ENCODE results near the gene ZCCHC3. TPM values are rescaled to one million over a fixed set of nuclear protein-coding genes. Genes with fewer than 3 reads are reported as not detected.

The ZCCHC3 gene
- total and polyA plus RNA-seq, 7 donors = 6.0 to 22.1 (median 11.7) TPM

DNA sequence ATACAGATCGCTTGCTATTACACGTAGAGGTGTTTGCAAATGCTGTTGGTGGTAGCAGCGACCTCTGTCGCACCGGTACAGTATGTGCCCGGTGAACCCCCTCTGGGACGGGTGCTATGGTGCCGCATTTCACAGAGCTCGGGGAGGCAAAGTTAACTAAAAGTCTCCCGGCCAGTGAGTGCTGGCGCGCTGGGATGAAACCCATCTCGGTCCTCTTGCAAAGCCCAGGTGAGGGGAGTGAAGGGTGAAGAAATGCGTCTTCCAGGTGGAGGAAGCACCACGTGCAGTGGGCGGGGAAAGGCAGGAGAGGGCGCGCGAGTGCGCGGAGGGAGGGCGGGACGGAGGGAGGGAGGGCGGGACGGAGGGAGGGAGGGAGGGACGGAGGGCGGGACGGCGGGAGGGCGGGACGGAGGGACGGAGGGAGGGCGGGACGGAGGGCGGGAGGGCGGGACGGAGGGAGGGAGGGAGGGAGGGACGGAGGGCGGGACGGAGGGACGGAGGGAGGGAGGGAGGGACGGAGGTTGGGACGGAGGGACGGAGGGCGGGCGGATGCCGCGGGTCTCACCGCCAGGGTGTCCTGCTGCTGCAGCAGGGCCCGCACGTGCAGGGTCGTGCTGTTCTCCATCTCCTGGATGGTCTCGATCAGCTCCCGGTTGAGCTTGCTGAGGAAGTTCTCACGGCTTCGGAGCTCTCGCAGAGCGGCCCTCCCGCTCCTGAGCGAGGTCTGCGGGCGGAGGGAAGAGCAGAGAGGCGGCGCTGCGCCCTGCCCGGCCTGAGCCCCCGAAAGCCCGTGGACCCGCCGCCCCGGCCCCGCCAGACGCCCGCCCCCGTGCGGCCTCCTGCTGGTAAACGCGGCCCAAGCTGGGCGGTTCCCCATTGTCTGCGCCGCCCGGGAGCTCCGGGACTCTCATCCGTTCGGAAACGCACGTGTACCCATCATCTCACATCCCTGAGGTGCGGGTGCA is 18.5 kb upstream of the ZCCHC3 start:
- WGBS, 2 donors = 86 to 89% methylated on average over 81 to 85 of the region's 88 CpGs
- intact Hi-C loops (cut with DNase I) = no loop called here
- peaks cover 0 to 45% (median 4%) of the 10 kb centered on the region in 4 donors for H3K36me3 ChIP-seq

DNA sequence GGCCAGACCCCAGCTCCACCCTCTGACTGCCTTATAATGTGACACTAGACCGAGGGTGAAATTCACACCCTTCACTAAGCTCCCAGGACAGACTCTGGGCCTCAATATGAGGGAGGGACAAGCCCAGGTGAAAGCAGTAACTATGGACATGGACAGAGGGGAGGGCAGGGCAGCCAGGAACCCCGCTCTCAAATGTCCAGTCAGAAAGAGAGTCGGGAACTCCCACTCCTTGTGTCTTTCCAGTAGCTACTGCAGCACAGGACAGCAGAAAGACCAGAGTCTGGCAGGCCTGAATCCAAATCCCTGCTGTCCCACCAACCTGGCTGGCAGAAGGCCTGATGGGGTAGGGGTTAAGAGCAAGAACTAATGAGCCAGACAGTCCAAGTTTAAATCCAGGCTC is 13.2 kb upstream of the ZCCHC3 start:
- intact Hi-C loops (cut with DNase I) = no loop called here
- H3K9me3 ChIP-seq = no peaks in the 10 kb centered on the region
- no peaks in the 10 kb centered on the region for H3K4me1 ChIP-seq
- TF ChIP-seq, protein P1, sequence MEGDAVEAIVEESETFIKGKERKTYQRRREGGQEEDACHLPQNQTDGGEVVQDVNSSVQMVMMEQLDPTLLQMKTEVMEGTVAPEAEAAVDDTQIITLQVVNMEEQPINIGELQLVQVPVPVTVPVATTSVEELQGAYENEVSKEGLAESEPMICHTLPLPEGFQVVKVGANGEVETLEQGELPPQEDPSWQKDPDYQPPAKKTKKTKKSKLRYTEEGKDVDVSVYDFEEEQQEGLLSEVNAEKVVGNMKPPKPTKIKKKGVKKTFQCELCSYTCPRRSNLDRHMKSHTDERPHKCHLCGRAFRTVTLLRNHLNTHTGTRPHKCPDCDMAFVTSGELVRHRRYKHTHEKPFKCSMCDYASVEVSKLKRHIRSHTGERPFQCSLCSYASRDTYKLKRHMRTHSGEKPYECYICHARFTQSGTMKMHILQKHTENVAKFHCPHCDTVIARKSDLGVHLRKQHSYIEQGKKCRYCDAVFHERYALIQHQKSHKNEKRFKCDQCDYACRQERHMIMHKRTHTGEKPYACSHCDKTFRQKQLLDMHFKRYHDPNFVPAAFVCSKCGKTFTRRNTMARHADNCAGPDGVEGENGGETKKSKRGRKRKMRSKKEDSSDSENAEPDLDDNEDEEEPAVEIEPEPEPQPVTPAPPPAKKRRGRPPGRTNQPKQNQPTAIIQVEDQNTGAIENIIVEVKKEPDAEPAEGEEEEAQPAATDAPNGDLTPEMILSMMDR (IDR thresholded peaks at IDR 0.05) = no peak
- TF ChIP-seq EP300 (IDR thresholded peaks at IDR 0.05) (no peak), POLR2AphosphoS5 (IDR thresholded peaks at IDR 0.05) (no peak), POLR2A (IDR thresholded peaks at IDR 0.05) (no peak)
- no peaks in the 10 kb centered on the region for H3K27me3 ChIP-seq
- H3K4me3 ChIP-seq = no peak overlapping the region
- 57 to 63% methylated on average over 3 of the region's 3 CpGs for WGBS, 2 donors
- DNase-seq = no peak
- peaks cover 0 to 10% (median 2%) of the 10 kb centered on the region in 4 donors for H3K36me3 ChIP-seq
- no peak overlapping the region for H3K27ac ChIP-seq

More for the DNA sequence above, 18.5 kb upstream of the ZCCHC3 start:
- no peak for DNase-seq
- TF ChIP-seq POLR2AphosphoS5 (IDR thresholded peaks at IDR 0.05) (no peak), EP300 (IDR thresholded peaks at IDR 0.05) (no peak), POLR2A (IDR thresholded peaks at IDR 0.05) (no peak)
- TF ChIP-seq, protein P1 (IDR thresholded peaks at IDR 0.05) = no peak
- no peaks in the 10 kb centered on the region for H3K9me3 ChIP-seq
- H3K27ac ChIP-seq = no peak overlapping the region
- H3K27me3 ChIP-seq = no peaks in the 10 kb centered on the region
- H3K4me1 ChIP-seq = no peaks in the 10 kb centered on the region
- H3K4me3 ChIP-seq = peak overlapping the region in 1 of 4 donors; percentile 6

DNA sequence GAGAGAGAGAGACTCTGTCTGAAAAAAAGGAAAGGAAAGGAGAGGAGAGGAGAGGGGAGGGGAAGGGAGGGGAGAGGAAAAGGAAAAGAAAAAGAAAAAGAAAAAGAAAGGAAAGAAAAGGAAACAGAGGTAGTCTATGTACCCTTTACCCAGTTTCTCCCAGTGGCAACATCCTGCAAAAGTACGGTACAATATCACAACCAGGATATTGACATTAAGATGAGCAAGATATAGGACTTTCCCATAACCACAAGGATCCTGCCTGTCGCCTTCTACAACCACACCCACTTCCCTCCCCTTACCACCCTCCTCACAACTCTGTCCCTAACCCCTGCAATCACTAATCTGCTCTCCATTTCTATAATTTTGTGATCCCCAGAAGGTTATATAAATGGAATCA is 10.9 kb upstream of the ZCCHC3 start:
- Histone ChIP-seq H3K4me3 (no peak overlapping the region), H3K9me3 (no peaks in the 10 kb centered on the region), H3K36me3 (peaks cover 0 to 3% (median 1%) of the 10 kb centered on the region in 4 donors), H3K4me1 (peaks cover 0 to 18% (median 10%) of the 10 kb centered on the region in 4 donors), H3K27ac (no peak overlapping the region), H3K27me3 (no peaks in the 10 kb centered on the region)
- WGBS, 2 donors = 64 to 67% methylated on average over 2 of the region's 2 CpGs
- TF ChIP-seq POLR2AphosphoS5 (IDR thresholded peaks at IDR 0.05) = no peak
- TF ChIP-seq, protein P1 (IDR thresholded peaks at IDR 0.05) = no peak
- TF ChIP-seq POLR2A (IDR thresholded peaks at IDR 0.05) = no peak
- TF ChIP-seq EP300 (IDR thresholded peaks at IDR 0.05) = no peak
- DNase-seq = no peak
- intact Hi-C loops (cut with DNase I) = no loop called here

DNA sequence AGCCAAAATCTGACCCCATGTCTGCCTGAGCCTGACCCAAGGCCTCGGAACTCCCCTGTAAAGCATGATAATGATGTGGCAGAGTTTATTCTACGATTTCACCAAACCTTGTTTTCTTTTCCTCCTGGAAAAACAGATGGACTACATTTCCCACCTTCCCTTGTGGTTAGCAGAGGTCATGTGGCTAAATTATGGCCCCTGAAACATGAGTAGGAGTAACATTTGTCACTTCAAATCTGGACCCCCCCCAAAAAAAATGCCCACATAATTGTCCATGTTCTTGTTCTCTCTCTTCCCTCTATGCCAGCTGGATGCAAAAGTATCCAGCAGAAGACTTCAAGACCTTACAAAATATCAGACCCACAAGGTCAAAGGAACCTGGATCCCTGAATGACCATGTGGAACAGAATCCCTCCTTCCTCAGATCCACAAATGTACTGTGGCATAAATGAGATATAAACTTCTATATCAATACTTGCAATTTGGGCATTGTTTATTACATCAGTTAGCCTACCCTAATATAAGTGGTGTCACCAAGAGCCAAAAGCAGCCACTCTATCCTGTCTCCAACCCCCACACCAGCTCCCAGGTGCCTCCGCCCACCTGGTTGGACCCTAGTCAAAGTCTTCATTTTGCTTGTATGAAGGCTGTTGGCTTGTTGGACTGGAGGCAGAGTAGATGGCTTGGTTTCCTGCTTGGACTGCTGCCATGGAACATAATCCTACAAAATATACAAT is 8.2 kb upstream of the ZCCHC3 start:
- Histone ChIP-seq H3K4me1 (peaks cover 0 to 18% (median 10%) of the 10 kb centered on the region in 4 donors), H3K9me3 (no peaks in the 10 kb centered on the region), H3K36me3 (no peaks in the 10 kb centered on the region), H3K4me3 (peak overlapping the region in 2 of 4 donors; percentile 62 to 72), H3K27me3 (no peaks in the 10 kb centered on the region), H3K27ac (peak overlapping the region in 1 of 4 donors; percentile 84)
- WGBS, 2 donors = 77 to 82% methylated on average over 3 of the region's 3 CpGs
- intact Hi-C loops (cut with DNase I) = no loop called here
- TF ChIP-seq, protein P1 (IDR thresholded peaks at IDR 0.05) = no peak
- no peak for TF ChIP-seq POLR2A (IDR thresholded peaks at IDR 0.05)
- TF ChIP-seq EP300 (IDR thresholded peaks at IDR 0.05) = no peak
- TF ChIP-seq POLR2AphosphoS5 (IDR thresholded peaks at IDR 0.05) = no peak
- no peak for DNase-seq
